HG02798 (cell line): ENCODE results near the gene ARHGAP22.

Experiments used
- ATAC-seq: cut with Tn5 transposase; IDR thresholded peaks from one replicate; pipeline ENCODE4 v1.9.1; 2021; ENCODE audit warnings: mild to moderate bottlenecking; ENCODE audit not compliant: unreplicated experiment, poor library complexity

Gene ARHGAP22

DNA sequence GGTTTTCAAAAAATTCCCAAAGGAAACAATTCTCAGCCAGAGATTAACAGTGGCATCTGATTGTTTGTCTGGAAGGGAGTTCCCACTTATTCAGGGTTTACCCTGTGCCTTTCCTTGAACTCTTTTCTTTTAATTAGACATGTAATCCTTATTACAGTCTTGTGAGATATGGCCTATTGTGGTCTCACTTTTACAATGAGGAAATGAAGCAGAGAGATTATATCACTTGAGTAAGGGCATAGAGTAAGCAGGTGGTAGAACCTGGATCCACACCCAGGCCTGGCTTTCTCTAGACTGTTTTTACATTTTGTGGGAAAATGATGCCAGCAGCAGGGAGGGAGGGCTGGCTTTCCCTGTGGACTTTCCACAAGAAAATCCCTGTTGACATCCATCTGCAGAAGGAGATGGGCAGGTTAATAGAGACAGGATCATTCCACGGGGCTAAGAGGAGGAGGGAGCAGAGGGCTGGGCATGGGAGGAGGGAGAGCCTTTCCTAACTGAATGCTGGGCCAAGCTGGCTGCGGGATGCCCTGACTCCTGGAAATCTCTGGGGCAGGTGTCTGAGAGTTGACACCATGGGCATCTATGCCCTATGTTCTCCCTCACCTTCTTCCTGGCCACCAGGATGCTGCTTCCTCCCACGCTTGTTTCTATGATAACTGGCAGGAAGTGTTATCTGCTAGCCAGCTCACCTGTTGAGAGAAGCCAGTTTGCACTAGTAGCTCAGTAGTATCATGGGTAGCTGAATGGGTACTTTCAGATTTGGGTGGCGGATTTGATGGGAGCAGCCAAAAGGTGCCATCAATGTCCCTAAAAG is 28.7 kb upstream of the ARHGAP22 start:
- ATAC-seq: peak; percentile 31

DNA sequence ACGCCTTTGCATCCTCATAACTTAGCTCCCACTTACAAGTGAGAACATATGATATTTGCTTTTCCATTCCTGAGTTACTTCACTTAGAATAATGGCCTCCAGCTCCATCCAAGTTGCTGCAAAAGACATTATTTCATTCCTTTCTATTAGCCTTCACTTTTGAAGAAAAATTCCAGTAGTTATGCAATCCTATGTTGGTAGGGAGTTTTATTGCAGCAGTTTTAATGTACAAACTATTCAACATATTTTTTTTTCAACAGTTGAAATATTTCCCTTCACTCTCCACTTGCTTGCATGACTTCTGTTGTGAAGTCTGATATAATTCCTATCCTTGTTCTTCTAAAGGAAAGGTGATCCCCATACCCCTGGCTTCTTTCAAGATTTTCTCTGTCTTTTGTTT is 27.3 kb upstream of the ARHGAP22 start:
- no peak for ATAC-seq

DNA sequence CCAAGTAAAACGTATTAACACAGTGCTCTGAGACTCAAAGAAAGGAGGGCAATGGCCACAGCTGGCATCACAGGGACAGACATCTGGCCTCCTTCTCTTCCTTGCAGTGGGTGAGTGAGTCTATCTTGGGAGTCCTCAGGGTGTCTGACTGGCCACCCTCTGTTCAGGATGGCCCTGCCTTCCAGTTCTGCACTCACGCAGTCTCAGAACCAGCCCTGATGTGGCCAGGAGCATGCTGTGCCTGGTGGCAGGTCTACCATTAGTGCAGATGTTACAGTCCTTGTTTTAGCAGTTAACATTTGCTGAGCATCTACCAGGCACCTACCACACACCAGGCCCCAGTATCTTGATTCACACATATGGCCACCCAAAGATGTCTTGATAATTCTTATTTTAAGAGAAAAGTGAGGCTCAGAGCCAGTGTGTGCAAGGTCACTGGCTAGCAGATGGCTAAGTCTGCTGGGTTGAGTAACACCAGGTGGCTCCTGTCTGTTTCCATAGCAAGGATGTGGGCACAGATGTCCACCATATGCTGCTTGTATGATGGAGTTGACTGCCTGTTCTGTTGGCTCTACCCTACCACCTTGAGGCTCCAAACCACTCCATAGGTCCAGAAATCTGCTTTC is 23.2 kb upstream of the ARHGAP22 start:
- ATAC-seq: no peak

DNA sequence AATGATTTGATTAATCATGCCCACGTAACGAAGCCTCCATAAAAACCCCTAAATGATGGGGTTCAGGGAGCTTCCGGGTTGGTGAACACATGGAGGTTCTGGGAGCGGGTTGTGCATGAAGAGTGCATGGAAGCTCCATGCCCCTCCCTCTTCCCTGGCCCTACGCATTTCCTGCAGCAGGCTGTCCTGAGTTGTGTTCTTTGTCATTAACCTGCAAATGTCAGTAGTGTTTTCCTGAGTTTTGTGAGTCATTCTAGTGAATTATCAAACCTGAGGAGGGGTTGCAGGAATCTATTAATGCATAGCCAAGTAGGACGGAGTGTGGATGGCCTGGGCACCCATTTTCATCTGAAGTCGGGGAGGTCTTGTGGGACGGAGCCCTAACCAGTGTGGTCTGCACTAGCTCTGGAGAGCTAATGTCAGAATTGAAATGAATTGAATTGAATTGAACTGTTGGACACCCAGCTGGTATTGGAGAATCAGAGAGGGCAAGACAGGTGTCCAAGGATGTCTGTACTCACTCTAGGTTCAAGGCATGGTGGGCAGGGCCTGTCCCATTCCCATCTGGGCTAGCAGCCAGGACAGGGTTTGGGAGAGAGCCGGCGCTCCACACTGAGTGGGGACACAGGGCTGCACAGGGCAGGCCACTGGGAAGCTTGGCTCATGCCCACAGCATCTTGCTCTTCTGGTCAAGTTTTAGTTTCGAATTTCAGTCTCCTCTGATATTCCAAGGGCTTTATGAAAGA is 22.3 kb upstream of the ARHGAP22 start:
- no peak for ATAC-seq

DNA sequence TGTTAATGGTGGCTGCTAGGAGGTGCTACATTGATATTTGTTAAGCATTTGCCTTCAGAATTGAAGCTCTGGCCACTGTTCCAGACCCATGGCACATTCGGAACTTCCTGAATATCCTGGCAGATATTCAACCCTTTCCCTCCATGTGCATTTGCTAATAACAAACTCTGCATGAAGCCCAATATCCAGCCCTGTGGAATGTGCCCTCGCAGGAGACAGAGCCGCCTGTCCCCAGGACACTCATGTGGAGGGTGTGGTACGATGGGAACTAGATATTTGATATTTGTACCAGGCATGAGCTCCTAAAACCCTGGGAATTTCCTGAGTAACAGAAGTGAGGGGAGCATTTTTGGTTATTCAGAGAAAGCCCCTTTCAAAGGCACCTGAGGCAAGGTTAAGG is 21.6 kb upstream of the ARHGAP22 start:
- no peak for ATAC-seq

DNA sequence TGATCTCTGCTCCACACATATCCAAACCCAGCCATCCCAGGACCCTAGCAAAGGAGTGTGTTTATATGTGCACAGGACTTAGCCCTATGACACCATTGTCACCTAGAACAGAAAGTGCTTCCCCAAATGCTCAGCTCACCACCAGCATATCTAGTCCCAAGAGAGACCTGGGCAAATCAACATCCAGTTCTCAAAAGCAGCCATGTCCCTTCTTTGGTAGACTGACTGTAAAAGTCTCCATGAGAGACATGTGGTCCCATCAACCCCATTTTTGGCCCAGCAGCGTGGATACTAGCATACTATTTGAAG is 20.9 kb upstream of the ARHGAP22 start:
- ATAC-seq: no peak

DNA sequence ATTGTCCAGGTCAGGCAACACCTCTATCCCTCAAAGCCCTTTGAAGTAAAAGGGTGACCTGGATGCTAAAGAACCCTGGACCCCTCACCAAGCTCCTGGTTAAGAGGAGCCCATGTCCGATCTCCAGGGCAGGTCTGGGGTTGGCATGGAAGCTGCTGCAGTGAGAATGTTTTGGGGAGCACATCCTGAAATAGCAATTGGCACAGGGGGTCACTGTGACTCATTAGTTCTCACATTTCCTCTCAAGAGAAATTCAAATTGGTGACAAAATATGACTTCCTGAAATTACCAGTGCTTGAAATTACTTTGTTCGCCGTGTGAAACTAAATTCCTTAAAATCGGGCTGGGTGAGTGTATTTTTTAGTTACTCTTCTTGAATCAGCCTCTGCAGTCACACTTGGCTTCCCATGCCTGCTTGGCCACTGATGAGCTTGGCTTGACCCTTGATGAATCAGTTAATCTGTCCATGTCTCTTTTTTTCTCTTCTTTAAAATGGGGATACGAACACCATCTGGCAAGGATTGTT is 18.8 kb upstream of the ARHGAP22 start:
- no peak for ATAC-seq

DNA sequence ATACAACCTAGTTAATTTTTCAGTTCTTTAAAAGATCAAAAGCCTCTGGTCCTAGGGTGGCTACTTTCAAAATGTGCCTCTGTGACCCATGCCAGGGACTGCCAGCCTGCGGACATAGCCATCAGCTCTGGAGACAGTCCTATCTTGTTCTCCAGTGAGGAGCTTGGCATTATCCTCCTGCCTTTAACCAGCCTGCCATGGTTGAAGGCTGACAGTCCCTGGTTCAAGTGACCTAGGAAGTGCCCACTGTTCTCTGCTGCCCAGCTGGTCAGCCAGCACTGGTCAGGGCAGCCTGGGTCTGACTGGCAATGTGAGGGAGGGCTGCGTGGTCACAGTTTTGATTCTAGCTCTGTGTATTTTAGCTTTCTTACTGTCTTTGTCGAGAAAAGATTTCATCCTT is 18.1 kb upstream of the ARHGAP22 start:
- ATAC-seq: no peak

DNA sequence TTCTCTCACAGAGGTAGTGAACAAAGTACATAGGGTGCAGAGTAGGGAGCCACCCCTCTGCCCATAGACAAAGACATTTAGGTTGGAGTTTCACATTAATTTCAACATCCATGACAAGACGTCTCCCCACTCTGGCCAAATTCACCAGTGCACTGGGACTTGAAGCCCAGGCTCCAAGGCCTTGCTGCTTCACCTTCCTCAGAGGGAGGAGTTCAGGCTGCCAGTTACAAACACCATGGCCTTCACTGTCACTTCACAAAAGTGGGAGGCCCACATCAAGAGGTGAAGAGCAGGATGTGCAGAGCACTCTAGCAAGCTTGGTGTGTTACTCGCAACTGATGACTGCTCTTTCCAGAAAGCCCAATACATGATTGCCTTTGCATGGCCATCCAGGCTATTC is 15.8 kb upstream of the ARHGAP22 start:
- no peak for ATAC-seq

DNA sequence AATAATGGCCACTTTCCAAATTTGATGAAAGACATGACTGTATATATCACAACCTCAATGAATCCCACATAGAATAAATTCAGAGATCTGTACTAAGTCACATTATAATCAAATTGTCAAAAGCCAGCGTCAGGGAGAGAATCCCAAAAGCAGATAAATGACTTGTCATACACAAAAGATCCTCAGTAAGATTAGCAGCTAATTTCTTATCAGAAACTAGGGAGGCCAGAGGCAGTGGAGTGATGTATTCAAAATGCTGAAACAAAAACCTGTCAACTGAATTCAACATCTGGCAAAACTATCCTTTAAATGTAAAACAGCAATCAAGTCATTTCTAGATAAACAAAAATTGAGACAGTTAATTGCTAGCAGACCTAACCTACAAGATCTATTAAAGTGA is 11.6 kb upstream of the ARHGAP22 start:
- no peak for ATAC-seq

DNA sequence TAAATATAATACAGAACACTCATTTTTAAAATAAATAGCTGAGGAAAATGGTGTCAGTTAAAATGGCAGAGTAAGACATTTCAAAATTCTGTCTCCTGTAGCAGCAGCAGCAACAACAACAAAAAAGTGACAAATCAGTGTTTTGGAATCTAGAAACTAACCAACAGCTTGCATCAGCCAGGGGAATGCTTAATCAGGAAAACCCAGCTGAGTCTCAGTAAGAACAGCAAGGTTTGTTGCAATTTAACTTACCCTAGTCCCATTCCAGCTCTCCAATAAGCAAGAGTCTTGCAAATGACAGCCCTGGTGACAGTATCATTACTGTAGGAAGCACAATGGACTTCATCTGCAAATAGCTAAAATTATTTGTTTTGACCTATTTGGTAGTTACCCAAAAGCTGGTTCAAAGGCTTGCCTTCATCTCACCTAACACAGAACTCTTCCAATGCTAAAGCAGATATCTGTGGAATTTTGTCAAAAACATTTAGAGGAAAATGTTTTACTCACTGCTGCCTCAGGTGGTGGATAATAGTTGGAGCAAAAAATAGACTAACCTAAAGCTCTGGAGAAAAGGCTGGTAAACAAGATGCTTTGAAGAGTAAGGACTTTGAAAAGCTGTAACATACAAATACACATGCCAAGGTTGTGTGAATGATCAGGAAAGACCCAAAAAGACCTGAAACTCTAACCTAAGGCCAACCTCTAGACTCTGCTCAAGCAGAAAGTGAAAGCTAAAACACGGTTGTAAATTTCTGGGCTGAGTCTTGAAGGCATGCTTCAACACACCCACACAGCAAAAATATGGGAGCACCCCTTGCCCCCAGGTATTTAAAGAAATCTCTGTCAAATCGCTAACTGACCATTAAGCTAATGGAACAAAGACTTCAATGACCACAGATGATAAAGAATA is 9.9 kb upstream of the ARHGAP22 start:
- peak; percentile 73 for ATAC-seq

DNA sequence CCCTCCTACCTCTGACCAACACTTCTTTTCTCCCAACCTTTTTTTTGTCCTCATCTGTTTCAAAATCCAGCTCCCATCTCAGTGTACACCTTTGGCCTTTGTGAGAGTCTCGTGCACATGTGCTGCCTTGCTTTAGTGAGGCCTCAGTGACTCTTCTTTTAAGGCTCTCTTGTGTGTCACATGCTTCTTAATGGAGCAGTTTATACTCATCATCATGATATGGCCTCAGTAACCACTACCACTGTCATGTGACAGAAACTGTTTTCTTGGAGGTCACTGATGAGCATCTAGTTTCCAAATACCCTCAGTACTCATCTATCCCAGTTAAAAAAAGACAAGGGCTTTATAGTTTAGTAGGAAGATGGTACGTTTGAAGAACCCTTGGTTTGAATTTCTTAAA is 8.1 kb upstream of the ARHGAP22 start:
- no peak for ATAC-seq

DNA sequence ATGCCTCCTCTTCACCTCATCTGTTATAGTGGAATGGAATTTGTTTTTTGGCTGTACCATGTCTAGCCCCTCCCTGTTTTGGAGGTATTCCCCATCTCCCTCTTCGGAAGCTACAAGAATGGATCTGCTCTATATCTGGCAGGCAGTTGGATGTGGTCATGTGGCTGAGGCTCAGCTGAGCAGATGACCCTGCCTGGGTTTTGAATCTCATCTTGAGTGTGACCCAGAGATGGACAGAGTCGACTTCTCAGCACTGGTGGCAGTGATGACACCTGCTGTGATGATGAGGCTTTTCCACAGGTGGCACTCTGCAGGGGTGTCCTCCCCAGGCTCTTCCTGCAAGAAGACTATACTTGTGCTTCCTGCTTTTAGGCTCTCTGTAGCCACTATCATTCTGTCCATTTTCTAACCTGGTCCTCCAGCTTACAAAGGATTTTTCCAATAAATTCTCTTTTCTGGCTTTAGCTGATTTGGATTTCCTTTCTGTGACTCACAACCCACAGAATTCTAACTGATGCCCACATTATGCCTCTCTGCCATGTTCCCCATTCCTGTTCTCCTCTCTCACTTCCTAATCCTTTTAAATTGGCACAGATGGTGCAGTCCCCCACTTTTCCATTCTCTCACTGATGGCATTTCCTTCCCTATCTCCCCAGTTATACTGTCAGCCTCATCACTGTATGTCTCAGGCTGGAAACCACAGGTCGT is 7.5 kb upstream of the ARHGAP22 start:
- no peak for ATAC-seq

DNA sequence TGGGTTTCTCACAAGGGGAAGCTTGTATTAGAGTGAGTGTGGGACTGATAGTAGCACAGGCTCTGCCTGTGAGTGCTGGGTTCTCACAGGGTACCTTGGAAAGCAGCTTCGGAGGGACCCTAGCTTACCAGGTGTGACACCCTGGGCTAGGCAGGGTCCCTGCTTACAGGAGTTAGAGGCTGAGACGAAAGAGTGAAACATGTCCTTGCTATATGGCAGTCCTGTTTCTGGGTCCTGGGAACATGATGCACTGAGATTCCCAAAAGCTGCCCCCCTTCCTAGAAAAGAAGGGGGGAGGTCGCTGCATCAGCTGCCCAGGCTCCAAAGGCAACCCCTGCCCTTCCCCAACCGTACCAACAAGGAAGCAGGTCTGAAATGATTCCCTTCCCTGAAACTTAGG is 6.3 kb upstream of the ARHGAP22 start:
- no peak for ATAC-seq

DNA sequence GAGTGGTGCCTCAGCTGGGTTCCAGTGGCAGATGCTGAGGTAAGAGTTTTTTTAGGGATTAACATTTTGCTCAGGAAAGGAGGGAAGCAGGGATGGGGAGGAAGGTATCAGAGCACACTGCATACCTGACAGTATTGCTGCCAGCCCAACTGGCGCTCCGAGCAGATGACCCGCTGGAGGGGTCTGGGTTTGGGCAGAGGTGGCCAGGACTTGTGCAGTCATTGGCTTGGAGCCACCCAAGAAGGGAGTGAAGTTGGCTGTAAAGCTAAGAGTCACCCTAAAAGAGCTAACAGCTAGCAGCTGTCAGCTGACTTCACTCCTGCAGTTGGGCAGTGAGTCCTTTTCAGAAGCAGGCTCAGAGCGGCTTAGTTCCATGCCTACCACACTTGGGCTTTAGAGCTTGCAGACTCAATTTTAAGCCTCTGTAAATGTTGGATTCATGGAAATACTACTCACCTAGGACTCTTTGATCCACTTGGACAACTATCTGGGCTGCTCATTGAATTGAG is 5.8 kb upstream of the ARHGAP22 start:
- no peak for ATAC-seq

DNA sequence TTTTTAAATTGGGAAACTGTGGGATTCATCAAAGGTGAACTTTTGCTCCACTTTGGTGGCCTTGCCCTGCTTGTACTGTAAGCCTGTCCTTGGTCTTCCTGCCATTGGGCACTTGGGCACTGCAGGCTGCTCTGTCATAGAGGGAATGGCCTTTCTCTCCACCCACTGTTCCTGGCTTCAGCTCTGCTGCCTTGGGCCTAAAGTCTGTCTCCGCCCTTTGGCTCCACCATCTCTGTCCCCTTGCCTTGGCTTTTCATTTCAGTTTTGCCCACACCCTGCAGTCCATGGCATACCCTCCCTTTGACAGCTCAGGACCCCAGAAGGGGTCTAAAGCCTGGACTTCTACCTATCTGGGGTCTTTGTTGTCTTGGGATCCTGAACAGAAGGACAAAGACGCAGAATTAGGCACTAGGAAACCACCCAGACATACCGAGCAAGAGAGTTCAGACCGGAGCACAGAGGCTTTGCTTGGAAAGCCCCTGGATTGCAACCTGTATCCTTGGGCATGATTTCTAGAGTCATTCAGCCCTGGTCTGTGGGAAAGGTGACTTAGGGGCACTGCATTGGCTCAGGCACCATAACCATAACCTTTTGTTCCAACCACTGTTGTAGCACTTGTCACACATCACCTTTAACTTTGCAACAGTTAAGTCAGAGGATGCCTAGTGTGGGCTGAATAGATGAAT is 5.2 kb upstream of the ARHGAP22 start:
- no peak for ATAC-seq

DNA sequence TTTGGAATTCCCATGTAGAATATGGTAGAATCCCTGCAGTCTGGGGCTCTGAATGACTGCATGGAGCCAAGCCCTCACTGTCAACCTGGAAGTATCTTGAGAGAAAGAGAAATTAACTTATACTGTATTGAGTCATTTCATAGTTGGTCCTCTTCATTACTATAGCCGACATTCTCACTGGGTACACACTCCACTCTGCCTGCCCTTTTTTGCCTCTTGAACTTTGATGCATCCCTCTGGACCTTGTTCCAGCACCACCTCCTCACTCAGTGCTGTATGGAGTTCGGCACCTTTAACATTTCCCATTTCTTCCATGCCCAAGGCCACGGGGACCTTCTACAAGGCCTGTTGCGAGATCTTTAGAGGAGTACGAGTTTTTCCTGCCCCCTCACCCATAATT is 4.6 kb upstream of the ARHGAP22 start:
- ATAC-seq: no peak

DNA sequence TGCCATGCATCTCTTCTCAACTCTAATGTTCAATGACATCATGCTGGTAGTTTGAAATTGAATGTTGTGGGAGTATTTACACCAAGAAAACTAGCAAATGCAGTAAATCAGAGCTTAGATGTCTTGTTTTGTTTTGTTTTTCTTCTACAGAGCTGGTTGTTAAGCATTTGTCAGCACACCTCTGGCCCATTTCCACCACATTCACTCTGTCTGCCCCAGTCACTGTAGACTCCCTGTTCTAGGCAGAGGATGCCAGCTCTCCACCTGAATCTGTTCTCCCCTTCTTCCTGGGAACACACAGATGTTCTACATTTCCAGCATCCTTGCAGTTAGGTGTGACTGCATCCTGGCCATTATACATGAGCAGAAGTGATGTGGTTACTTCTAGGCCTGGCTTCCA is 4.1 kb upstream of the ARHGAP22 start:
- no peak for ATAC-seq

DNA sequence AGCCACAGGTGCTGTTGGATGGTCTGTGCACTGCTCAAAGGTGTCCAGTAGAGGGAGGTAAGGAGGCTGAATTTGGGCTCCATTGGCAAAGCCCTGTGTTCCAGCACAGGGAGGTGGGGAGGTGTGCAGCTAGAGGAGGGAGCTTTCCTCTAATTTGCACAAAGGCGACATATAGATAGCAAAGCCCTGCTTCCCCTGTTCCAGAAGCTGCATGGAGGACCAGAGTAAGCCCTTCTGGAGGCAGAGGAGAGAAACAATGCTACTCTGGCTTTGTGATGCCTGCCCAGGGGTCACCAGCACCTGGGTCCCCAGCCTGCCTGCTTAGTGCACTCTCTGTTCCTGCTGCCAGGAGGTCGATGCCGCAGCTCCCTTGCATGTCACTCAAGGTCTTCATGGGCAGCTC is 3.4 kb upstream of the ARHGAP22 start:
- peak; percentile 79 for ATAC-seq
